ENCODE measurements around the gene MBNL1.

Gene MBNL1

GRCh38 chr3:152459118-152459515 is 190.4 kb downstream of the MBNL1 start:
- TF ChIP-seq, protein P1, sequence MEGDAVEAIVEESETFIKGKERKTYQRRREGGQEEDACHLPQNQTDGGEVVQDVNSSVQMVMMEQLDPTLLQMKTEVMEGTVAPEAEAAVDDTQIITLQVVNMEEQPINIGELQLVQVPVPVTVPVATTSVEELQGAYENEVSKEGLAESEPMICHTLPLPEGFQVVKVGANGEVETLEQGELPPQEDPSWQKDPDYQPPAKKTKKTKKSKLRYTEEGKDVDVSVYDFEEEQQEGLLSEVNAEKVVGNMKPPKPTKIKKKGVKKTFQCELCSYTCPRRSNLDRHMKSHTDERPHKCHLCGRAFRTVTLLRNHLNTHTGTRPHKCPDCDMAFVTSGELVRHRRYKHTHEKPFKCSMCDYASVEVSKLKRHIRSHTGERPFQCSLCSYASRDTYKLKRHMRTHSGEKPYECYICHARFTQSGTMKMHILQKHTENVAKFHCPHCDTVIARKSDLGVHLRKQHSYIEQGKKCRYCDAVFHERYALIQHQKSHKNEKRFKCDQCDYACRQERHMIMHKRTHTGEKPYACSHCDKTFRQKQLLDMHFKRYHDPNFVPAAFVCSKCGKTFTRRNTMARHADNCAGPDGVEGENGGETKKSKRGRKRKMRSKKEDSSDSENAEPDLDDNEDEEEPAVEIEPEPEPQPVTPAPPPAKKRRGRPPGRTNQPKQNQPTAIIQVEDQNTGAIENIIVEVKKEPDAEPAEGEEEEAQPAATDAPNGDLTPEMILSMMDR (IDR thresholded peaks at IDR 0.05; ENCODE audit: low read length) = no peak
- Histone ChIP-seq H3K9me2 (replicated peaks; ENCODE audit: insufficient read depth, low read length) (no peaks in the 10 kb centered on the region), H3K79me2 (ENCODE audit: low read length) (peaks cover 26% of the 10 kb centered on the region), H3K36me3 (replicated peaks; ENCODE audit: insufficient read depth, low read length) (peaks cover 7% of the 10 kb centered on the region), H2AFZ (ENCODE audit: low read length) (no peak overlapping the region), H3F3A (ENCODE audit: insufficient read depth, low read length) (no peaks in the 10 kb centered on the region), H4K20me1 (ENCODE audit: insufficient read depth, low read length) (no peaks in the 10 kb centered on the region), H3K4me2 (ENCODE audit: low read depth, low read length) (no peak overlapping the region), H3K9ac (ENCODE audit: low read length) (no peak overlapping the region), H3K4me1 (ENCODE audit: low read length) (no peaks in the 10 kb centered on the region), H3K27me3 (replicated peaks; ENCODE audit: insufficient read depth, low read length) (no peaks in the 10 kb centered on the region), H3K4me3 (ENCODE audit: low read length) (no peak overlapping the region), H3K9me3 (replicated peaks; ENCODE audit: insufficient read depth, low read length) (no peaks in the 10 kb centered on the region), H3K27ac (ENCODE audit: low read length) (no peak overlapping the region)
- DNase-seq = no peak

- Histone ChIP-seq H3K4me1 (ENCODE audit: low read length) (no peaks in the 10 kb centered on the region), H2AFZ (ENCODE audit: low read length) (no peak overlapping the region), H3K9ac (ENCODE audit: low read length) (no peak overlapping the region), H4K20me1 (ENCODE audit: insufficient read depth, low read length) (no peaks in the 10 kb centered on the region), H3K79me2 (ENCODE audit: low read length) (peaks cover 26% of the 10 kb centered on the region), H3K4me3 (ENCODE audit: low read length) (no peak overlapping the region), H3K27ac (ENCODE audit: low read length) (no peak overlapping the region), H3K27me3 (replicated peaks; ENCODE audit: insufficient read depth, low read length) (no peaks in the 10 kb centered on the region), H3K9me2 (replicated peaks; ENCODE audit: insufficient read depth, low read length) (no peaks in the 10 kb centered on the region), H3F3A (ENCODE audit: insufficient read depth, low read length) (no peaks in the 10 kb centered on the region), H3K36me3 (replicated peaks; ENCODE audit: insufficient read depth, low read length) (peaks cover 7% of the 10 kb centered on the region), H3K9me3 (replicated peaks; ENCODE audit: insufficient read depth, low read length) (no peaks in the 10 kb centered on the region), H3K4me2 (ENCODE audit: low read depth, low read length) (no peak overlapping the region)
- TF ChIP-seq EZH2 (optimal IDR thresholded peaks at IDR 0.05; ENCODE audit: low read depth, low read length) (no peak), EZH2phosphoT487 (IDR thresholded peaks at IDR 0.05; ENCODE audit: low read length) (no peak)
- TF ChIP-seq, protein P1 (IDR thresholded peaks at IDR 0.05; ENCODE audit: low read length) = no peak
- no peak for DNase-seq
Observed at GRCh38 chr3:152459572-152459971, 190.8 kb downstream of the MBNL1 start.

- Histone ChIP-seq H3K27me3 (replicated peaks; ENCODE audit: insufficient read depth, low read length) (no peaks in the 10 kb centered on the region), H3K4me1 (ENCODE audit: low read length) (no peaks in the 10 kb centered on the region), H3K4me3 (ENCODE audit: low read length) (no peak overlapping the region), H3K36me3 (replicated peaks; ENCODE audit: insufficient read depth, low read length) (peaks cover 5% of the 10 kb centered on the region), H3K27ac (ENCODE audit: low read length) (no peak overlapping the region), H4K20me1 (ENCODE audit: insufficient read depth, low read length) (no peaks in the 10 kb centered on the region), H3K79me2 (ENCODE audit: low read length) (peaks cover 20% of the 10 kb centered on the region), H2AFZ (ENCODE audit: low read length) (no peak overlapping the region), H3K9ac (ENCODE audit: low read length) (no peak overlapping the region), H3F3A (ENCODE audit: insufficient read depth, low read length) (peaks cover 2% of the 10 kb centered on the region; the same call in 1 of the 2 replicates), H3K9me3 (replicated peaks; ENCODE audit: insufficient read depth, low read length) (no peaks in the 10 kb centered on the region), H3K4me2 (ENCODE audit: low read depth, low read length) (no peak overlapping the region), H3K9me2 (replicated peaks; ENCODE audit: insufficient read depth, low read length) (no peaks in the 10 kb centered on the region)
- DNase-seq = no peak
- TF ChIP-seq EZH2phosphoT487 (IDR thresholded peaks at IDR 0.05; ENCODE audit: low read length) (no peak), EZH2 (optimal IDR thresholded peaks at IDR 0.05; ENCODE audit: low read depth, low read length) (no peak)
- TF ChIP-seq, protein P1 (IDR thresholded peaks at IDR 0.05; ENCODE audit: low read length) = no peak
Observed at GRCh38 chr3:152460936-152461335, 192.2 kb downstream of the MBNL1 start.
